Stimulated activated naive CD8-positive, alpha-beta T cell treated with anti-CD3 and anti-CD28 coated beads, Interleukin-15, Interleukin-2, amounts not matched to agents 100 ng/mL and 50 ng/mL, for 24 hours (primary cell): ENCODE data around the gene ELP4.

Experiments used
- H3K27ac Mint-ChIP-seq: one replicate; pipeline ENCODE4 v1.8.0; 2021; ENCODE audit warnings: mild to moderate bottlenecking, mixed read lengths
- H3K27me3 Mint-ChIP-seq: one replicate; pipeline ENCODE4 v1.8.0; 2021; ENCODE audit warnings: mixed read lengths
- H3K36me3 Mint-ChIP-seq: one replicate; pipeline ENCODE4 v1.8.0; 2021; ENCODE audit warnings: low read depth, mixed read lengths
- H3K4me1 Mint-ChIP-seq: one replicate; pipeline ENCODE4 v1.8.0; 2021; ENCODE audit warnings: low read depth, mixed read lengths
- H3K4me3 Mint-ChIP-seq: one replicate; pipeline ENCODE4 v1.8.0; 2021; ENCODE audit warnings: mild to moderate bottlenecking, mixed read lengths
- H3K9me3 Mint-ChIP-seq: one replicate; pipeline ENCODE4 v1.8.0; 2021; ENCODE audit warnings: mixed read lengths

ELP4 gene

DNA sequence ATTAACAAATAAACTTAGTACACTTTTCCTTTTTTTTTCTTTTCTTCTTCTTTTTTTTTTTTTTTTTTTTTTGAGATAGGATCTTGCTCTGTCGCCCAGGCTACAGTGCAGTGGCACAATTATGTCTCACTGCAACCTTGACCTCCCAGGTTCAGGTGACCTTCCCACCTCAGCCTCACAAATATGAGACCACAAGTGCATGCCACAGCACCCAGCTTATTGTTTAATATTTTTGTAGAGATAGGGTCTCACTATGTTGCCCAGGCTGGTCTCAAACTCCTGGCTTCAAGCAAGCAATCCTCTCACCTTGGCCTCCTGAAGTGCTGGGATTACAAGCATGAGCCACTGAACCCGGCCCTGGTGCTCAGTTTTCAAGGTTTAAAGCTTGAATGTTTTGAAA is 88.9 kb downstream of the ELP4 start:
- Mint-ChIP-seq H3K36me3 (peaks cover 37% of the 10 kb centered on the region), H3K4me1 (no peaks in the 10 kb centered on the region), H3K27ac (no peak overlapping the region), H3K4me3 (no peak overlapping the region), H3K27me3 (no peaks in the 10 kb centered on the region), H3K9me3 (peaks cover 3% of the 10 kb centered on the region)

DNA sequence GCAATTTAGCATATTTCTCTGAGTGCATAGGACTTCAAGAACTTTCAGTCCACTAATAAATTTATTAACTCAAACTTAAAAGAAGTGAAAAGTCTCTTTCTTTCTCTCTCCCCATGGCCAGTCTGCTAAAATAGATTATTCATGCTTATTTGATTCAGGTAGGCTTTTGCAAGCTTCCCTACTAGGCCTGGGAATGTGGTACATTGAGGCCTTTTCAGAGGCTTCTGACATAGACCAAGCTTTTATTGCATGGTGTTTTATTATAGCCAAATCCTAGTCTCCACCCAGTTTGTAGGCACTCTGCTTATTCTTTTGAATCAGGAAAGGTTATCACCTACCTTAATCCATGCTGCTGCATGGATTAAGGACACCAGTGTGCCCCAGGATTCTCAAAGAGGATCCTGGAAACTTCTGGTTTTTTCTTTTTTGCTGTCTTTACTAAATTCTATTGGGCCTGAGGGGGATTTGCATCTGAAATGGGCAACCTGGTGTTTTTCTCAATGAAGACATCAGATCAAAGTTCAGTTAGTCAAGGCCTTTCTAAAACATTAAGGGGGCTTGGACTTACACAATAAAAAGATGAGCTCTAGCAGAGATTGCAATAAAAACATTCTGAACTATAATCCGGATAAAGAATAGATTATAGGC is 92.2 kb downstream of the ELP4 start:
- Mint-ChIP-seq H3K27ac (no peak overlapping the region), H3K27me3 (no peaks in the 10 kb centered on the region), H3K36me3 (peaks cover 25% of the 10 kb centered on the region), H3K9me3 (peaks cover 3% of the 10 kb centered on the region), H3K4me1 (no peaks in the 10 kb centered on the region), H3K4me3 (no peak overlapping the region)

DNA sequence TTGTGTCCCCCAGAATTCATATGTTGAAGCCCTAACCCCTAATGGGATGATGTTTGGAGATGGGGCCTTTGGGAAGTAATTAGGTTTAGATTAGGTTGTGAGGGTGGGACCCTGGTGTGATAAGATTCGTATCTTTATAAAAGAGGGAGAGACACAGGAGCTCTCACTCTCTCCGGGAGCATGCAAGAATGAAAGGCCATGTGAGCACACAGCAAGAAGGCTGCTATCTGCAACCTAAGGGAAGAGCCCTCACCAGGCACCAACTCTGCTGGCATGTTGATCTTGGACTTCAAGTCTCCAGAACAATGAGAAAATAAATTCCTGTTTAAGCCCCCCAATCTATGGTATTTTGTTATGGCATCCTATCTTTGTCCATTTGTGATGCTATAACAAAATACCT is 97.3 kb downstream of the ELP4 start:
- Mint-ChIP-seq H3K9me3 (no peaks in the 10 kb centered on the region), H3K27me3 (no peaks in the 10 kb centered on the region), H3K4me3 (no peak overlapping the region), H3K4me1 (no peaks in the 10 kb centered on the region), H3K36me3 (peaks cover 25% of the 10 kb centered on the region), H3K27ac (no peak overlapping the region)

DNA sequence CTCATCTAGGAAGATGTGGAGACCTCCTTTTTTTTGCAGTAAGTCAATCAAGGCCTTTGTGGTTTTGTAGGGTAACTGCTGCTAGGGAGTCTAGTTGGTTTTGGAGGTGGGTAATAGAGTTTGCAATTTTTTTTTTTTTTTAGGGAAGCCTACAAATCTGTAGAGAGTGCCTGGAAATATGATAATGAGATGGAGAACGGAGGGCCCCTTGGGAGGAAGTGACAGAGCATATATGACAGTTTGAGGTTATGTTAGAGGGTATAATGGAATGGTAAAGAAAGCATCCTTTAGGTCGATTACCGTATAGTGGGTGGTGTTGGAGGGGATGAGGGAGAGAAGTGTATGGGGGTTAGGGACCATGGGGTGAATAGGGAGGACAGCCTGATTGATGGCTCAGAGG is 98.3 kb downstream of the ELP4 start:
- Mint-ChIP-seq H3K36me3 (peaks cover 25% of the 10 kb centered on the region), H3K27ac (no peak overlapping the region), H3K27me3 (no peaks in the 10 kb centered on the region), H3K9me3 (no peaks in the 10 kb centered on the region), H3K4me3 (no peak overlapping the region), H3K4me1 (no peaks in the 10 kb centered on the region)

DNA sequence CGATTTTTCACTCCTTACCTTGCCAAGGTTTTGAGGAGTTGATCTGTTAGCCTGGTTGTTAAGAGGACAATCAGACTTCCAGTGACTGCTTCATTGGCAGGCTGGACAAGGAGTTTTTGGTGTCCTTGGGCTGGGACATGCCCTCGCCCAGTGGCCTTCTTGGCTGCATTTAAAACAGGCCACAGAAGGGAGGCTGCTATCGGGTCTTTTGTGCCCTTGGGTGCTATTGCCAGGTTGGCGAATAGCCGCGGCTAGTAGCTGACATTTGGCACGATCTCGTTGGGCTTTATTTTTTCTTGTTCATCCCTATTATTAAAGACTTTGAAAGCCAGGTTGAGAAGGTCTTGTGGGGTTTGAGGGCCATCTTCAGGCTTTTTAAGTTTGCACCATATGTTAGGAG is 99.4 kb downstream of the ELP4 start:
- H3K4me3 Mint-ChIP-seq = no peak overlapping the region
- no peaks in the 10 kb centered on the region for H3K9me3 Mint-ChIP-seq
- H3K4me1 Mint-ChIP-seq = no peaks in the 10 kb centered on the region
- H3K27me3 Mint-ChIP-seq = no peaks in the 10 kb centered on the region
- H3K27ac Mint-ChIP-seq = no peak overlapping the region
- peaks cover 25% of the 10 kb centered on the region for H3K36me3 Mint-ChIP-seq

DNA sequence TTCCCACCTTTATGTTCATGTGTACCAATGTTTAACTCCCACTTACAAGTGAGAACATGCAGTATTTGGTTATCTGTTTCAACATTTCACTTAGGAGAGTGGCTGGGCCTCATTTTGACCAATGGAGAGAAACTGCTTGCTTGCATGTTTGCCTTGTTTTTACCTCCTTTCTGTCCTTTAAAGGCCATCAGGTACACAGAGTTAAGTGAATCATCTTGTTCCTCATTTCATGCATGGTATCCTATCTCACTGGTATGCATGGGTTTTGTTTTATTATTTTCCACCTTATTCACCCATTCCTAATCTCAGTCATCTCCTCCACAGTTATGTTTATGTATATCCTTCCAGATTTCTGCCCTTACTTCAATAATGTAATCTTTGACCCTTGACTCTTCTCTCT is 101.0 kb downstream of the ELP4 start:
- Mint-ChIP-seq H3K4me1 (no peaks in the 10 kb centered on the region), H3K9me3 (no peaks in the 10 kb centered on the region), H3K36me3 (peaks cover 29% of the 10 kb centered on the region), H3K27ac (no peak overlapping the region), H3K27me3 (no peaks in the 10 kb centered on the region), H3K4me3 (no peak overlapping the region)

DNA sequence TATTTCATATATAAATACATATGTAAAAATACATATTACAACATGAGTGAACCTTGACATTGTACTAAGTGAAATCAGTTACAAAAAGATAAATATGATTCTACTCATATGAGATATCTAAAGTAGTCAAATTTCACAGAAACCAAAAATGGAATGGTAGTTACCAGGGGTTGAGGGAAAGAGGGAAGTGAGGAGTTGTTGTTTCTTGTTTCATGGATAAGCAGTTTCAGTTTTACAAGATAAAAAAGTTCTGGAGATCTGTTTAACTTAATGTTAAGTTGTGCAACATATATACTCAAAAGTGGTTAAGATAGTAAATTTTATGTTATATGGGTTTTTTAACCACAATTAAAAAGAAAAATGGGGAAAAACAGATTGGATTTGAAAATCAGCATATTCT is 107.7 kb downstream of the ELP4 start:
- Mint-ChIP-seq H3K27ac (no peak overlapping the region), H3K4me3 (no peak overlapping the region), H3K4me1 (peaks cover 7% of the 10 kb centered on the region), H3K36me3 (peaks cover 17% of the 10 kb centered on the region), H3K9me3 (no peaks in the 10 kb centered on the region), H3K27me3 (no peaks in the 10 kb centered on the region)

DNA sequence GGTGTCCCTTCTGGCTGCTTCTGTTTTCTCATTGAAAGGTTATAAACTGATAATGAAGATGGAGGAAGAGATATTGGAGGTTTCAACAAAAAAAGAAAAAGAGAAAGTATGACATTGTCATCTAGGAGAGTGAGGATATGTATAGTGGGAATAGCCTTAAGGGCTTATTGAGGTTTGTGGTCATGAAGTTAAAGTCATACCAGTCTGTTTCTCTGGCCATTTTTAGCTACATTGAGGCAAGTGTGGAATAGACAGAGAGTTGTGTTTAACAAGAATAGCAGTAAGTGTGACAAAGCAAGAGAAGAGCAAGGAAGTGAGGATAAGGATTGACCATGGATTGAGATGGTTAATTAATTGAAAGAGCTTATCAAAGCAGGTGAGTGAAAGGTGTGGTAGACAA is 110.4 kb downstream of the ELP4 start:
- peaks cover 7% of the 10 kb centered on the region for H3K4me1 Mint-ChIP-seq
- no peak overlapping the region for H3K27ac Mint-ChIP-seq
- H3K27me3 Mint-ChIP-seq = no peaks in the 10 kb centered on the region
- no peaks in the 10 kb centered on the region for H3K9me3 Mint-ChIP-seq
- no peak overlapping the region for H3K4me3 Mint-ChIP-seq
- H3K36me3 Mint-ChIP-seq = peaks cover 12% of the 10 kb centered on the region

DNA sequence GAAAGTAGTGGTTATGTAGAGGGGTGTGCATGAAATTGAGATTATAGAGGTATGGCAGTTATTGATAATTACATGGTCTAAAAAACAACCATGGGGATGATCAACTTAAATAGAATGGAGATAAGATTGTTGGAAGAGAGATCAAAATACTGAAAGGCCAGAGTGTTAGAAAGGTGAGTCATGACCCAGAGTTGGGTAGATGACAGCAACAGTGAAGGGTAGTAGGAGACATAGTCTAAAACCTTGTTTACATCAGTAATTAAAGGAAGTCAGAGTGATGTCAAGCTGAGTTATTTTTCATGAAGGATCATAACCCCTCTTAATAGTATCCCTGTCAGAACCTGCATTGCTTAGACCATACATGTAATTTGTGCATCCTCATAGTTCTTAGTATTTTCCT is 110.9 kb downstream of the ELP4 start:
- Mint-ChIP-seq H3K36me3 (peaks cover 9% of the 10 kb centered on the region), H3K4me3 (no peak overlapping the region), H3K9me3 (no peaks in the 10 kb centered on the region), H3K27me3 (no peaks in the 10 kb centered on the region), H3K4me1 (peaks cover 7% of the 10 kb centered on the region), H3K27ac (no peak overlapping the region)

DNA sequence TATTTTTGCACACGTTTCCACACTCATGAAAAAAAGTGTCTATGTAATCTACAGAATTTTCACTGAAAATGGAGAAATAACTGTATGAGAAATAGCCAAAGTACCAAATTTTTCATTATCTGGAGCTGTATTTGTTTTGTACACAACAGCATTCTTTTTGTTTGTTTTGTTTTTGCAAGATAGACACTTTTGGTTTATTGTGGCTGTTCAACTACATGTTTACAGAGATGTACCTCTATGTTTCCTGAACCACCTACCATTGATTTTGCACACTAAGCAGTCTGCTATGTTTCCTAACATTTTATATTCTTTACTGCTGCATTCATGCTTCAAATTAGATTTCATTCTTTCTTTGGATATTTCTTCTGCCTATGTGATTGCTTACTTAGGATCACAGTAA is 116.3 kb downstream of the ELP4 start:
- Mint-ChIP-seq H3K27me3 (no peaks in the 10 kb centered on the region), H3K4me3 (no peak overlapping the region), H3K36me3 (peaks cover 6% of the 10 kb centered on the region), H3K4me1 (no peaks in the 10 kb centered on the region), H3K27ac (no peak overlapping the region), H3K9me3 (no peaks in the 10 kb centered on the region)

DNA sequence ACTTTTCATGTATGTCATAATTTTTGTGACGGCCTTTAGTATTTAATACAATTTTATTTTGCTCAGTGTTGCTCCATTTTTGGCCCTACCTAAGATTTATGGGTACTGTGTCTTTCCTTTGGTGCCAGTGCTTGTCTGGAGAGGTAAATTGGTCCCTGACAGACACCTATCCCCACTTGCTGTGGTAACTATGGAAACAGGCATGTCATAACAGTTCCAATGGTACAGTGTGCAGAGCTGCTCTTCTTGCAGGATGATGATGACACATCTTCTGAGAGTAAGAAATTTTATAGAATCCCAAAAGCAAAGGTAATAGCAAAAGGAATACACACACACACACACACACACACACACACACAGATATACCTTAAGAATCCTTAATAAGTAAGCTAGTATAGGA is 118.5 kb downstream of the ELP4 start:
- no peak overlapping the region for H3K4me3 Mint-ChIP-seq
- H3K4me1 Mint-ChIP-seq = no peaks in the 10 kb centered on the region
- peaks cover 16% of the 10 kb centered on the region for H3K36me3 Mint-ChIP-seq
- no peaks in the 10 kb centered on the region for H3K27me3 Mint-ChIP-seq
- no peaks in the 10 kb centered on the region for H3K9me3 Mint-ChIP-seq
- H3K27ac Mint-ChIP-seq = no peak overlapping the region

DNA sequence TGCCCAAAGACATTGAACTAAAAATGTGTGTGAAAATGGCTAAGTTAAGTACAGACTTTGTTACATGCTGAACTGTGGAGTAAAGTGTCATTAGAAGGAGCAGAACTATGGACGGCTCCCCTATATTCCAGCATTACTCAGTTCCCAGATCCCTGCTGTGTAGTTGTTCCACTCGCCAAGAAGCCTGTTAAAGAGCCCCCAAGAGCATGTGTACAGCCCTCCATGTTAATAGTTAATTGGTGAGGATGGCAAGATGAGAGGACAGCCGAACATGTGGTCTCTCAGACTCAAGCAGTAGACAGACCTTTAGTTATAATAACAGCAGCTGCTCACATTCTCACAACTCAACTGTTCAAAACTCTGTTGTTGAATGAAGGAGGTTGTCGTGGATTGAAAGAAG is 127.4 kb downstream of the ELP4 start:
- no peak overlapping the region for H3K27ac Mint-ChIP-seq
- no peaks in the 10 kb centered on the region for H3K27me3 Mint-ChIP-seq
- H3K4me3 Mint-ChIP-seq = no peak overlapping the region
- H3K9me3 Mint-ChIP-seq = no peaks in the 10 kb centered on the region
- no peaks in the 10 kb centered on the region for H3K4me1 Mint-ChIP-seq
- H3K36me3 Mint-ChIP-seq = peaks cover 12% of the 10 kb centered on the region

DNA sequence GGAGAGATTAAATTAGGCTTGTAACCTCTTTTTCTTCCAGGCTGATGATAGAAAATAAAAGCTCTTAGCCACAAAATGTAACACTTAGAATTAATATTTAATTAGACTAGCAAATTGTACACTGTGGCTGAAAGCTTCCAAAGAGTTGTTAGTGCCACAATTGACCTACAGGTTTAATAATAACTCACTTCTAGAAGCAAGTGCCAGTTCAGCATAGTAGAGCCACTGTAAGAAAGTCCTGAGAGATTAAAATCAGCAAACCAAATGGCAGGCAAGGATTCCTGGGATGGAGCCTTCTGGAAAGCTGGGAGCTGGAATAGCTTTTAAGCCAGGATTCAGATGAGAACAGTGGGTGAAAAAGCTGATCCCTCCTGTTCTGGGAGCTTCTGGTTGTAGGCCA is 131.0 kb downstream of the ELP4 start:
- H3K27me3 Mint-ChIP-seq = no peaks in the 10 kb centered on the region
- H3K27ac Mint-ChIP-seq = no peak overlapping the region
- H3K9me3 Mint-ChIP-seq = no peaks in the 10 kb centered on the region
- H3K4me1 Mint-ChIP-seq = no peaks in the 10 kb centered on the region
- no peak overlapping the region for H3K4me3 Mint-ChIP-seq
- no peaks in the 10 kb centered on the region for H3K36me3 Mint-ChIP-seq

DNA sequence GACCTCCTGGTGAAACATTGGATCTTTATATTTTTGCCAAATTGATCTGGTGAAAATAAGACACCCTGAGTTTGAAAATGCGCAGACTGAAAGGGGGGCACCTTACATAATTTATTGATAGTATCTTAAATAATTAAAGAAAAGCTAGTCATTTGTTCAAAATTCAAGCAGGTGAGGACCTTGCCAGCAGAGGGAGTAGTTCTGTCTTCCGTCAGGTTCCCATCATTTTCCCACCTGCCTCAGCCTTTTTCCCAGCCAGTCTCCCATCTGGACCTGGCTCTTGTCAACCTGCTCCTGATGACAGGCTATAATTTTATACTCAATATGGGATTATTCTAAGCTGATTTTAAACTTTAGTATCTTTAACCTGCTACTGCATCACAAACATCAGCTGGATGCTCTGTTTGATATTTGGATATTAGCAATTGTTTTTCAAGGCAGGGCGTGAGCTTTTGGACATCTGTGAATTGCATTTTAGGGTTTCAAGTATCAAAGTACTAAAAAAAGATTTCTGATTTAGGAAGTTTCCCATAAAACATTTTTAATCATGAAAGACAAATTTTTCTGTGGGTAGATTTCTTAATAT is 132.0 kb downstream of the ELP4 start:
- no peaks in the 10 kb centered on the region for H3K27me3 Mint-ChIP-seq
- H3K9me3 Mint-ChIP-seq = no peaks in the 10 kb centered on the region
- no peak overlapping the region for H3K27ac Mint-ChIP-seq
- H3K4me3 Mint-ChIP-seq = no peak overlapping the region
- H3K4me1 Mint-ChIP-seq = no peaks in the 10 kb centered on the region
- no peaks in the 10 kb centered on the region for H3K36me3 Mint-ChIP-seq

DNA sequence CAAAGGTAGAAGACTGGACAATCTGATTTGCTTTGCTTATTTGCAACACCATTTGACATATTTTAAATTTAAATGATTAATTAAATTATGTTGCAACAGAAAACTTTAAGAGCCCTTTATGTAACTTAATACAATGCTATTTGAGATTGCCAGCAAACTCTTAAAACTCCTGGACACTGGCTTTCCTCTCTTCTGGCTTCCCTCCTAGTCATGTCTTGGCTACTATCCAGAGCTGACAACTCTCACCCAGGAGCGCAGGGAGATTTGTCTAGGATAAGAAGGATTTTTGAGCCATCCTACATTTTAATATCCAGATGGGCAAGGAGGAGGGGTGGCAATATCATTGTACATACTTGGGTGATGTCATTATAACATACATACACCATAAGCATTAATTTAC is 134.3 kb downstream of the ELP4 start:
- Mint-ChIP-seq H3K9me3 (no peaks in the 10 kb centered on the region), H3K4me1 (no peaks in the 10 kb centered on the region), H3K27ac (no peak overlapping the region), H3K4me3 (no peak overlapping the region), H3K27me3 (no peaks in the 10 kb centered on the region), H3K36me3 (peaks cover 4% of the 10 kb centered on the region)

DNA sequence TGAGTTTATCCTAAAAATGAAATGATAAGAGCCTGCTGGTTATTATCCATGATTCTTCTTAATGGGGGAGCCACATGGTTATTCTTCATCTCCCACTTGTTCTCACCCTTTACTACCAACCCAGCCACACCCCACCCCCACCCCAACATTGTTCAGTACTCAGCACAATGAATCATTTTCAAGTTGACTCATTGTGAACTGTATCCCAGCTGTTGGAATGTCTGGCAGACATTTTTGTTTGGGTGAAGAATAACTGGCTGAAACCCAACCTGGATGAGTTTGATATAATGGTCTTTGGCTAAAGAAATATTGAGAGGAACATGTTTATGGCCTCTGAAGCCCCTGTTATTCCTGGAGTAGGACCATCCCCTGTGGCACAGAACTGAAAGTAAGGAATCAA is 136.2 kb downstream of the ELP4 start:
- no peak overlapping the region for H3K4me3 Mint-ChIP-seq
- no peak overlapping the region for H3K27ac Mint-ChIP-seq
- no peaks in the 10 kb centered on the region for H3K27me3 Mint-ChIP-seq
- no peaks in the 10 kb centered on the region for H3K4me1 Mint-ChIP-seq
- no peaks in the 10 kb centered on the region for H3K9me3 Mint-ChIP-seq
- H3K36me3 Mint-ChIP-seq = peaks cover 8% of the 10 kb centered on the region
